Measurements from ENCODE around the gene TSPAN6.

Gene TSPAN6

DNA sequence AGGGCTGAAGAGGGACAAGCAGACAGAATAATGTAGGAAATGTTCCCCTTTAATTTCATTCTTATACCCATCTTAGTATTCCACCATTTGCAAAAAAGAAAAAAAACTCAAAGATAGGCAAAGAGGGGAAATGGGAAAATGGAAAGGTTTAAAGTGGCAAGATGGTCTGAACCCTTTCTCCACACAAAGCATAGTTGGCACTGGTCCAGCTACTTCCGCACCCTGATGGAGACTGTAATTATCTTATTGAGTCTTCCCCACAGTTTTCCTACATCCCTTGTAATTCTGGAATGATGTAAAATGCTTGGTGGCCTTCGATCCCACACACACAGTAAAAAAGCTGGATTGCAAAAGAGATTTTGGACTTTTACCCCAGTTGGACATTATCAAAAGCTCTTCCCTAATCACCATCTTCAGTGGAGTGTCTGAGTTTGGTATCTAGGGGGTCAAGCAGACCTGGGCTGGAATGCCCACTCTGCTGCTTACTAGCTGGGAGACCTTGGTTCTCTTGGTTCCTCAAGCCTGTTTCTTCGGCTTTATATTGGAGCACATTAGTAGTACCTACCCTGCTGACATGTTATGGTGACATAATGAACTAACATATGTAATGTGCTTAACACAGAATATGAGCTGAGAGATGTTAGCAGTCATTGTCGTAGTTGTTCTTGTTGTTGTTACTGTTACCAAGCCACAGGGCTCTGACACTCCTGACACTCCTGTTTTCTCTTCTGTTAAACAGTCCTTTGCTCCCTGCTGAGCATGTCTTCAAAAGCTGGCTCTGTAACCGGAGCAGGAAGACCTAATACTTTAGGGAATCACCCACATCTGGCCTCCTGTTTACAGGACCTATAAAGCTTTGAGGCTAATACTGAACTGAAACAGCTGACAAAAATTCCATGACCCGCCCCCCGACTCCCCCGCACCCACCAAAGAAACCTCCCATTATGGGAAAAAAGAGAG lies 12.1 kb upstream of the TSPAN6 start:
- DNase-seq (ENCODE audit: insufficient read length, low spot score) (no peak), FAIRE-seq (no peak)

DNA sequence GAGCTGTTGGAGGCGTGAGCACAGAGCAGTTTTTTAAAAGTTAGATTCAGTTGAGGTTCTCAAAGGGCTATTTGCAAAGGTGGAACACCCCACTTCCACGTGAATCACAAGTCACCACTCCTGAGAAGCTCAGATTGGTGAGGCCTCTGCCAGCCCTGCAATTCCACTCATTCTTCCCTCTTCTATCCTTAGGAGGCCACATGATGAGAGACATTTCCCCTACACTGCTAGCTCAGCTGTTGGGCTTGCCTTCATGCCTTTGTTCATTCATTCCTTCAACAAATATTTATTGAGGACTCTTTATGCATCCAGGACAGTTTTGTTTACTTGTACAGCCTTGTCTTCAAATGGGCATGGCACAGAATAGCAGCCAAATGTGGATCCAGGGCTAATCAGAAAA lies 11.1 kb upstream of the TSPAN6 start:
- no peak for FAIRE-seq
- no peak for DNase-seq (ENCODE audit: insufficient read length, low spot score)

DNA sequence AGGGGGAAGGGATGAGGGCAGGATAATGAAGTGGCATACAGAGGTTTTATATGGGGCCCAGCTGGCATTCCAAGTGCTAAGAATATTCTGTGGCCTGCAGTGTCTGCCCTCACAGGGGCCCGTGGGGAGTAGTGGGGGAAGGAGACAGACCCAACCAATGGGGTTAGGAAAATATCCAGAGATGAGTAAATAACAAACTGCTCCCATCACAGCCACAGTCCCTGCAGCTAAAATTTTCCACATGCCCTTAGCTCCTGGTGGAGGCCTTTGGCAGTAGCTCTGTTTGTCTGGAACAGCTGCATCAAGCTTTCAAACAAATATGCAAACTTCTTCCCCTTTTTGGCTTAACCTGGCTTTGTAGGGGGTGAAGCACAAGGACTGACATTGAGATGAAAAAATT lies 10.5 kb upstream of the TSPAN6 start:
- DNase-seq (ENCODE audit: insufficient read length, low spot score) (no peak), FAIRE-seq (no peak)

DNA sequence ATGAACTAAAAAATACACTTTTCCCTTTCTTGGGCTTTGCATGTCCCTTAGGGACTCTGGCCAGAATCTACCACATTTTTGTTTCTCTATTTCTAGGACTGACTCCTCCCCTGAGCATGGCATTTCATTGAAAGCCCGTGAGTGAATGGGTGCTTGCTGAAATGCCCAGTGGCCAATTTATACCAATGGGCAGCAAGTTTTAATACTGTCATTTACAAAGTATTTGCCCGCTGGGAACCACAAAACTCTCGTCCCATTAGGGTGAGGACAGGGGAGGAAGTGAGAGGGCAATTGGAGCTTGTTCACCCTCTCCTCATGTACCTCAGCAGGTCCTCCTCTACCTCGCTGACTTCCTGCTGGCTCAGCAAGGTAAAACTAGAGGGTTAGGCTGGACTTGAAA lies 8.5 kb upstream of the TSPAN6 start:
- DNase-seq (ENCODE audit: insufficient read length, low spot score) (no peak), FAIRE-seq (no peak)

DNA sequence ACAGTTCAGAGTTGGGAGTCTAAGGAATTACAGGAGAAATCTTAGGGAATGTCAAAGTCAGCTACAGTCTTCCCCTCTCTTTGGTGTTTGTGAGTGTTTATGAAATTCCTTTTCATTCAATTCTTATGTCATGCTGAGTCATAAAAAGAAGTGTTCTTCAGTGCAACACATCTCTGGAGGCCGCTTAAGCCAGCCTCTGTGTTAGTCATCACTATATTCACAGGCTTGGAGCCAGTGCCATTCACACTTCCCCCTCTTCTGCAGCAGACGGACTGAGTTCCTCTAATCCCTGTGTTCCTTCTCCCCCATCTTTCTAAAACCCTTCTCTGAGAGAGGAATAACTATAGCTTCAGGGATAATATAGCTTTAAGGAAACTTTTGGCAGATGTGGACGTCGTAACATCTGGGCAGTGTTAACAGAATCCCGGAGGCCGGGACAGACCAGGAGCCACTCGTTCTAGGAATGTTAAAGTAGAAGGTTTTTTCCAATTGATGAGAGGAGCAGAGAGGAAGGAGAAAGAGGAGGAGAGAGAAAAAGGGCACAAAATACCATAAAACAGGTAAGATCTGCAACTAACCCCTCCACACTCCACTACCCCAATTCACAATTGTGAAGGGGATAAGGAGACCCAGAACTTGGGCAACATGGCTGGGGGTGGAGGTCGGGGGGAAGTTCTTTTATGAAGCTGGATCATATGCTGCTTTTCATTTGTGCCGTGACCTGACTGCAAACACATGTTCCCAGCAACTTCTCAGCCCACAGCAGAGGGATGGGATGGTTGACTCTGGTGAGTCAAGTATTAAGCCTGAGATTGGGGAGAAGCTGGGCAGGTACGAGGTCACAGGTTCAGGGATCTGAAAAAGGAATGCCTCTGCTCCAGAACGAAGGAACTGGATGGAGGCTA lies 7.6 kb upstream of the TSPAN6 start, which contains the start of gene SRPX2:
SRPX2 (plus strand) TSS at position 244 of the 905 bp plus-strand sequence. CDS start 2,124 bp downstream, outside the sequence.
- DNase-seq (ENCODE audit: insufficient read length, low spot score): peak; percentile 14
- no peak for FAIRE-seq

DNA sequence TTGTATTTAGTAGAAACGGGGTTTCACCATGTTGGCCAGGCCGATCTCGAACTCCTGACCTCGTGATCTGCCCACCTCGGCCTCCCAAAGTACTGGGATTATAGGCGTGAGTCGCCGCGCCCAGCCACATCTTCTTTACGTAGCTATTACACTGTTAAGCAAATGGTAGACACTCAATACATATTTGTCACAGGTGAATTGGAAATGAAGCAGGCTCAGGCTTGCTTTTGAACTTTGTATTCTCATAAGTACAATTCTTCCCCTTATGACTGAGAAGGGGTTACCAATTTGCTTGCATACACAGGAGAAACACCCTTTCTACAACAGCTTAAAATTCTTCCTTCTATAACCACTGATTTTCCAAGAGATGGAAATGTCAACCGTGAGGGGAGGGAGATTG lies 6.6 kb upstream of the TSPAN6 start:
- DNase-seq (ENCODE audit: insufficient read length, low spot score): no peak
- no peak for FAIRE-seq

DNA sequence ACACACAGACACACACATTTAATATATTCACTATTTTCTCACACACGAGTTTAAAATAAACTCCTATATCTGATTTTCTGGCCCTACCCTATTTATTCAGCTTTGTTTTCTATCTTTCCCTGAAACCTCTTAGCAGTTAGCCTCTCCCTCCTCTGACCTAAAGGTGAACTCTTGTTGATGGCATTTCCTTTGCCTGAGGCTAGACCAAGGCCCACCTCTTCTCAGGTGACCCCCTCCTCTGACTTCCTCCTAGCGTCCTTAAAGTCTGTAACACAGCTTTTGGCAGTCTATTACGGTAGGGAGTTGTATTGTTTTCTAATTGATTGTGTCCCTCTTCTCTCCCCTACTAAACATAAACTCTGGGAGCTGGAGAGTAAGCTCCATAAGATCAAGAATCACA lies 5.7 kb upstream of the TSPAN6 start:
- FAIRE-seq (no peak), DNase-seq (ENCODE audit: insufficient read length, low spot score) (no peak)

DNA sequence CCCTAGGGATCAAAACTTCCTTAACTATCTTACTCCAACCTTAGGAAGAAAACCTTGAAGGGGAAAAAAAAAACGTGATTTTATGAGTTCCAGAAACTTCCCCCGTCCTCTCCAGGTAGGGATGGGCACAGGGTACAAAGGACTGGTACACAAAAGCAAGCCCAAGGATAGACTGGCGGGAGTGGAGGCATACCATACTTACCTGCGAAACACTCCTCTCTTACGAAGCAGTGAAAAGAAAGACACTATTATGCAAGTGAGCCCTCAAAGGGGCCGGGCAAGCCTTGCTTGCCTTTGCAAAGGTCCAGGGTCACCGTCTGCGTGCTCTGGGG lies 651 bp downstream of the TSPAN6 start:
- FAIRE-seq: no peak
- DNase-seq (ENCODE audit: insufficient read length, low spot score): no peak

DNA sequence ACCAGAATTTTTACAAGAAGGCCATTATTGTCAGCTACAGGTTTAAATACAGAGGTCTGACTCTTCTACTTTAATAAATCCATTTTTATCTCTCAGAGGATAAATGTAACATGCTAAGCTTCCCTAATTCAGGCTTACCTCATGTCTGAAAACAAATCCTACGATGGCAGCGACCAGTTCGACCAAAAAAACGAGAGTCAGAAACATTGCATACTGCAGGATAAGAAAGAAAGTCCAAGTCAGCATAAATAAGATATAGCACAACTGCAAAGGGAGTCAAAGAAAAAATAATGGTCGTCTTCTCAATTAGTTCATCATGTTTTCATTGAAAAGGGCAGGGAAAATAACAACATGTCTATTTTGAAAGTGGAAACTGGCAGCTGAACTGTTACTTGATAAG lies 1.6 kb downstream of the TSPAN6 start:
- FAIRE-seq: no peak
- no peak for DNase-seq (ENCODE audit: insufficient read length, low spot score)

DNA sequence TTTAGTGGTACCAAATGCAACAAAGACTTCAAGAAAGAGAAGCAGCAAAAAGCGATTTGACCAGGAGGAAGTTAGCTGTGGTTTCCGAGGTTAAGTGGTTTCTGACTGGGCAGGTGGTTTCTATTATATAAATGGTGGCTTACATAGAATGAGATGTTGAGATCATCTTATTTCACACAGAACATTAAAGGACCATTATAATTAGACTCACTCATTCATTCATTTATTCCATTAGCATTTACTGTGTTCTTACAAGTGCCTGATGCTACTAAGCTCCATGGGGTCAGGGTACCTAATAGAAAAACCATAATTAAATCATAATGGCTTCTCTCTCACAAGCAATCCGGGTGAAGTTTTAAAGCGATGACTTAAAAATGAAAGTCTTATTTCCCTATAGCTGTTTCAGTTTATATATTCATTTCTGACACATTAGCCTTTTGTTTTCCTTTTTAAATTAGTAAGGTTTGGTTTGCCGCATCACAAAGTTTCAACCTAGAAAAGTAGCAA lies 10.6 kb downstream of the TSPAN6 start:
- FAIRE-seq: no peak

DNA sequence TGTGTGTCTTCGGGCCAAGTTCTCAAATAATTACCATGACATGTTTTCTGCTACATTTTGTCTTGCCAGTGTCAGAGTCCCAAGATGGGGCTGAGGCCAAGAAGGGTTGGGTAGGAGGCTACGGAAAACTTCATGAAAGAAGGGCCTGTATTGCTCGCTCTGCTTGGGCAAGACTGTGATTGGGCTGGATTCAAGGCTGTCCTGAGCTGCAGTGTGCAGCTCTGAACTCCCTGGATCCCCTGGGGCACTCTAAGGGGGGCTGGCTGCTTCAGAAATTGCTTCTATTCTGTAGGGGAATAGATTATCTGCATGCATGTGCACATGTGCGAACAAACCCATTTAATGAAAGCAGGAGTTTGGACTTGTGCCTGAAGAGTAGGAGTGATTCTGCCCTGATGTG lies 13.6 kb downstream of the TSPAN6 start:
- no peak for FAIRE-seq
- no peak for DNase-seq (ENCODE audit: insufficient read length, low spot score)

More for the DNA sequence above, 10.6 kb downstream of the TSPAN6 start:
- no peak for DNase-seq (ENCODE audit: insufficient read length, low spot score)

DNA sequence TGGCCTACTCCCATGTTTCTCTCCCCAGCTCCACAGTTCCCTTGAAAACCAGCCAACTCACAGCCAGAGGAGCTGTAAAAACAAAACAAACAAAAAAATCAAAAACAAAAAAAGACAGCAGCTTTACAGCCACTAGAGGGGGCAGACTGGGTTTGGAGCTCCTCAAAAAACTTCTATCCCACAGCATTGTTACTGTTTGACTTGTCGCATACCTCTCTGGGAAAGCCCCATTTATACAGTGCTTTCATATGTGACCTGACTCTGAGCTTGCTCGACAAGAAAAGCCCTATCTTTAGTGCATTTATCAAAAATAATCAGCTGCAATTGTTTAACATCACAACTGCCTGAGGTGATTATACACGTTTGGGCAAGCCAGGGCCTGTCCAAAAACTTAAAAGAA lies 21.6 kb downstream of the TSPAN6 start:
- DNase-seq (ENCODE audit: insufficient read length, low spot score) (no peak), FAIRE-seq (no peak)

DNA sequence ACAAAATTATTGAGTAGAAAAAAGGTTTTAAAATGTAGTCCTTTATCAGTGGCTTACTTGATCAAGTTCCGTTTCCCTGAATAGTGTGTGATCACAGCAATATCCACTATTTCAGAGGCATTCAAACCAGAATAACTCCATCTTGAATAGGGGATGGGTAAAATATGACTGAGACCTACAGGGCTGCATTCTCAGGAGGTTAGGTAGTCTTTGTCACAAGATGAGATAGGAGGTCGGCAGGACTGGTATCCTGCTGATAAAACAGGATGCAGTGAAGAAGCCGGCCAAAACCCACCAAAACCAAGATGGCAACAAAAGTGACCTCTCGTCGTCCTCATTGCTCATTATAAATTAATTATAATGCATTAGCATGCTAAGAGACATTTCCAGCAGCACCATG lies 24.7 kb downstream of the TSPAN6 start:
- DNase-seq (ENCODE audit: insufficient read length, low spot score) (no peak), FAIRE-seq (no peak)

DNA sequence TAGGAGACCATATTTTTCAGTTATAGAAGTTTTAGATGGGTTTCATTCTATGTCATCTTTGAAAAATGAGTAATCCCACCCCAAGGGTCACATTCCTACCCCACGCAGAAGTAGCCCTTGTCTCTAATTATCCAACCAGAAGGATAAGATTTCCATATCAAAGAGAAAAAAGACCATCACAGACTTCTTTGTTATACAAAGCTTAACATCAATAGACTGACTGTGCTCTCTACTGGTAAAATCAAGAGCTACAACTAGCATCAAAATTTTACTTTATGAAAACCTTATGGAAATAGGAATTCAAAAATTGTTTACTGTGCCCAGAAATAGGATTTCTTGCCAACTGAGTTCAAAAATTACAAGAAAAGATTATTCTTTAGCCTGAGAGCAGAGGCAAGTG lies 27.0 kb downstream of the TSPAN6 start:
- FAIRE-seq (no peak), DNase-seq (ENCODE audit: insufficient read length, low spot score) (no peak)

DNA sequence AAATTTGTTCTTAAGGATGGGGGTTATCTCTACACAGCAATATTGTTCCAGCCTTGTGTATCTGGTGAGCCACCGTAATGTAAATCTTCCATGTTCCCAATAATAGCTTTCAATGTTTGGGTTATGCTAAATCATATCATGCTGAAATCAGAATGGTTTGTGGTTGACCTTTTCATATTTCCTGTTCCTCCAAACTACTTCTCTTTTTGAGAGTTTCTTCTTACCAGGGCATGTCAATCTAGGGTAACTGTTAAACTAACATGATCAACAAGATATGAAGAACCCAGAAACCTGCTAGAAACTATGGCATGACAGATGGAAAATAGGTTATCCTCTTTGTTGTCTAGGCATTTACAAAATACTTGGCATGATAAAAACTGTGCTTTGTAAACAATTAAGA lies 29.9 kb downstream of the TSPAN6 start:
- DNase-seq (ENCODE audit: insufficient read length, low spot score): no peak
- FAIRE-seq: no peak

DNA sequence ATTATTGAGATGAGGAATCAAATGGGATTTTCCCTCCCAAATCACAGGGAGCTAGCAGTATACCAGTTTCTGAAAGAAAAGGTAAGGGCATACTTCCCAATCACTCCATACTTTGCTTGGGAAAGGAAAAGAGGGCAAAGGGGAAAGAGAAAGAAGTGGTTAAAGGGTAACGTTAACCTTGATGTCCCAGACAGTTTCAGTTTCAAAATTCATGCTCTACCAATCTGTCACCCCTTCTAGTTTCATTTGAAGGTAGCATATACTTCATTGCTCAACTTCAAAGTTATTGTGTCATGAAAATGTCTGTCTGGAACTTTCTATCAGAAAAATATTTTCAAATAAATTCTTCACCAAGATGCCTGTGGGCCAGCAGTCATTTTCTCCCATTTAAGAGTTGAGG lies 35.8 kb downstream of the TSPAN6 start:
- DNase-seq (ENCODE audit: insufficient read length, low spot score): no peak
- FAIRE-seq: no peak

DNA sequence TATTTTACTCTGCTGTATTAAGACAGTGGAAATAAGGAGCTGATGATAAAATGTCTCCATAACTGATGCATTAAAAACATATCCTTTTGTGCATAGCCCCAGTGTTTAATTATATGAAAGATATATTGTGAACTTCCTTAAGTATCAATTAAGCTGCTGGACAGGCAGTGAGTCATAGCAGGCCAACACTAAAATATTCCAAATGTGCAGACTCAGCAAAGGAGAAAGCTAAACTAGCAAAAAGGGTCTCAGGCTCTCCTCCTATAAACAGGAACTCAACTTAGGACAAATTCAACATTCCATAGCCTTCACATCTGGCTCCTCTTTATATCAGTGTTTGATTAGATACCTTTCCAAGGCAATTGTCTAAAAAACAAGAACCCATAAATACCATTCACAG lies 36.3 kb downstream of the TSPAN6 start:
- no peak for FAIRE-seq
- DNase-seq (ENCODE audit: insufficient read length, low spot score): no peak

DNA sequence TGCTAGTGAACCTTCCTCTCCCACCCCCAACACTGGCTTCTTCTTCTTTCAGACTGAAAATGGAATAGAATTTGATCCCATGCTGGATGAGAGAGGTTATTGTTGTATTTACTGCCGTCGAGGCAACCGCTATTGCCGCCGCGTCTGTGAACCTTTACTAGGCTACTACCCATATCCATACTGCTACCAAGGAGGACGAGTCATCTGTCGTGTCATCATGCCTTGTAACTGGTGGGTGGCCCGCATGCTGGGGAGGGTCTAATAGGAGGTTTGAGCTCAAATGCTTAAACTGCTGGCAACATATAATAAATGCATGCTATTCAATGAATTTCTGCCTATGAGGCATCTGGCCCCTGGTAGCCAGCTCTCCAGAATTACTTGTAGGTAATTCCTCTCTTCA lies 37.1 kb downstream of the TSPAN6 start:
- DNase-seq (ENCODE audit: insufficient read length, low spot score) (no peak), FAIRE-seq (no peak)

DNA sequence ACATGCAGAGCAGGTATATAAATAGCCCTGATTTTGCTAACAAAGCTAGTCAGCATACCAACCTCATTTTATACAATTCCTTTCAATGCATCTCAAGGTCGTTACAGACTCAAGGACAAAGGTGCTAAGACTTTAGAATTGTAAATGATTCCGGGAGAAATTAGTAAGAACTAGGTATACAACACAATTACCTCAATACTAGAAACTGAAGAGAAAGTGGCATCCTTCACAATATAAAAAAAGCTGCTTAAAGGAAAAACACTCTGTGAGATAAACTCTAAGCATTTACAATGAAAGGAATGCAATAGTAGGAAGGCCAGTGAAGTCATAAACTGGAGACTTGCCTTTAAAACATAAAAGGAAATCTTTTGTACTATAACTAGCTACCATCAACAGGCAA lies 40.0 kb downstream of the TSPAN6 start:
- DNase-seq (ENCODE audit: insufficient read length, low spot score) (no peak), FAIRE-seq (no peak)

DNA sequence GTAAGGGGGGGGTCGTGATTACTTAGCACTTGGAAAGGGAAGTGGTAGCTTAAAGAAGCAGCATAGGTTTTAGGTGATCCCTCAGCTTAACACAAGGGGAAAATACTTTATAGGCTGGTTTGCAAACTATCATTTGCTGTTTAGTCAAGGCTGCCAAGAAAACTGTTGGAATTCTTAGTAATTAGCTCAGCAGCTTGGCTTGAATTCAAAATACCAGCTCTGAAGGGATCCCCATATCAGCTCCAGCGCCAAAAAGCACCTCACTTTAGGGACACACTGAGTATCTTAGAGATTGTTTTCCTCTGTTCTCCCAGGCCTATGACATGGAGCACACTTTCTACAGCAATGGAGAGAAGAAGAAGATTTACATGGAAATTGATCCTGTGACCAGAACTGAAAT lies 43.0 kb downstream of the TSPAN6 start:
- FAIRE-seq (no peak), DNase-seq (ENCODE audit: insufficient read length, low spot score) (no peak)

DNA sequence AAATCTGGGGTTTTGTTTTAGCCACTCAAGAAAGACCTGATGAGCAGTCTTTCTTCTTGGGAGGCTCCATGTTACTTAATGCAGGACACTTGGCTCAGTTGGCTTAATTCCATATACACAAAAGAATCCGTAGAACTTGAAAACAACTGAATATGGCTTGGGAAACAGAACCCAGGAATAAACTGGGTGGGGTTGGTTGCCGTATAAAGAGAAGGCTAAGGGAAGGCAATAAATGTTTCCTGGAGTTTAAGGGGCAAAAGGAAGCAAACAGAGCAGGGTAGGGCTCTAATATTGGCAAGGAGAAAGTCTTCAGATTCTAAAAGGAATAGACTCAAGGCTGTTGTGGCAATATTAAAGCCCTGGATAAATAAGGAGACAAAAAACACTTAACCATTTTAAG lies 43.5 kb downstream of the TSPAN6 start:
- DNase-seq (ENCODE audit: insufficient read length, low spot score) (no peak), FAIRE-seq (no peak)

All from HTR-8/SVneo (cell line).